ENCODE measurements around the gene RPS26.

RPS26 gene

GRCh38 chr12:56010111-56010570 is 31.6 kb upstream of the RPS26 start:
- no peak overlapping the region for H3K4me3 ChIP-seq (ENCODE audit: low read depth, low read length)
- DNase-seq, result no peak
- no peak for TF ChIP-seq CTCF (IDR thresholded peaks at IDR 0.05; ENCODE audit: low read depth, low read length)
- H3K27me3 ChIP-seq, result no peaks in the 10 kb centered on the region
- no peaks in the 10 kb centered on the region for H3K9me3 ChIP-seq
- no peaks in the 10 kb centered on the region for H3K36me3 ChIP-seq
- H3K4me1 ChIP-seq, result no peaks in the 10 kb centered on the region

- Histone ChIP-seq H3K4me3 (ENCODE audit: low read depth, low read length) (no peak overlapping the region), H3K4me1 (no peaks in the 10 kb centered on the region), H3K27me3 (no peaks in the 10 kb centered on the region), H3K36me3 (no peaks in the 10 kb centered on the region), H3K9me3 (no peaks in the 10 kb centered on the region)
- DNase-seq, result no peak
- no peak for TF ChIP-seq CTCF (IDR thresholded peaks at IDR 0.05; ENCODE audit: low read depth, low read length)
Observed at GRCh38 chr12:56011509-56012090, 30.1 kb upstream of the RPS26 start.

- Histone ChIP-seq H3K27me3 (no peaks in the 10 kb centered on the region), H3K36me3 (no peaks in the 10 kb centered on the region), H3K4me3 (ENCODE audit: low read depth, low read length) (no peak overlapping the region), H3K4me1 (no peaks in the 10 kb centered on the region), H3K9me3 (no peaks in the 10 kb centered on the region)
- TF ChIP-seq CTCF (IDR thresholded peaks at IDR 0.05; ENCODE audit: low read depth, low read length), result no peak
- DNase-seq, result no peak
Observed at GRCh38 chr12:56013482-56013881, 28.2 kb upstream of the RPS26 start.

GRCh38 chr12:56014205-56014604 is 27.5 kb upstream of the RPS26 start:
- H3K27me3 ChIP-seq, result no peaks in the 10 kb centered on the region
- no peak overlapping the region for H3K4me3 ChIP-seq (ENCODE audit: low read depth, low read length)
- H3K36me3 ChIP-seq, result no peaks in the 10 kb centered on the region
- H3K9me3 ChIP-seq, result no peaks in the 10 kb centered on the region
- no peak for DNase-seq
- H3K4me1 ChIP-seq, result no peaks in the 10 kb centered on the region
- no peak for TF ChIP-seq CTCF (IDR thresholded peaks at IDR 0.05; ENCODE audit: low read depth, low read length)

GRCh38 chr12:56017181-56017580 is 24.5 kb upstream of the RPS26 start:
- H3K27me3 ChIP-seq, result no peaks in the 10 kb centered on the region
- no peak for DNase-seq
- TF ChIP-seq CTCF (IDR thresholded peaks at IDR 0.05; ENCODE audit: low read depth, low read length), result no peak
- H3K36me3 ChIP-seq, result no peaks in the 10 kb centered on the region
- no peaks in the 10 kb centered on the region for H3K9me3 ChIP-seq
- H3K4me3 ChIP-seq (ENCODE audit: low read depth, low read length), result no peak overlapping the region
- peaks cover 11% of the 10 kb centered on the region for H3K4me1 ChIP-seq

GRCh38 chr12:56018356-56018755 is 23.4 kb upstream of the RPS26 start:
- Histone ChIP-seq H3K27me3 (no peaks in the 10 kb centered on the region), H3K9me3 (no peaks in the 10 kb centered on the region), H3K4me1 (peaks cover 11% of the 10 kb centered on the region), H3K4me3 (ENCODE audit: low read depth, low read length) (no peak overlapping the region), H3K36me3 (no peaks in the 10 kb centered on the region)
- no peak for DNase-seq
- no peak for TF ChIP-seq CTCF (IDR thresholded peaks at IDR 0.05; ENCODE audit: low read depth, low read length)

All from BE2C (cell line).